ENCODE results near the gene PQBP1. TPM values are rescaled to one million over a fixed set of nuclear protein-coding genes. Genes with fewer than 3 reads are reported as not detected.

The PQBP1 gene
- total RNA-seq, 4 donors from 2014 or later = 47.8 to 79.8 (median 69.4) TPM

DNA sequence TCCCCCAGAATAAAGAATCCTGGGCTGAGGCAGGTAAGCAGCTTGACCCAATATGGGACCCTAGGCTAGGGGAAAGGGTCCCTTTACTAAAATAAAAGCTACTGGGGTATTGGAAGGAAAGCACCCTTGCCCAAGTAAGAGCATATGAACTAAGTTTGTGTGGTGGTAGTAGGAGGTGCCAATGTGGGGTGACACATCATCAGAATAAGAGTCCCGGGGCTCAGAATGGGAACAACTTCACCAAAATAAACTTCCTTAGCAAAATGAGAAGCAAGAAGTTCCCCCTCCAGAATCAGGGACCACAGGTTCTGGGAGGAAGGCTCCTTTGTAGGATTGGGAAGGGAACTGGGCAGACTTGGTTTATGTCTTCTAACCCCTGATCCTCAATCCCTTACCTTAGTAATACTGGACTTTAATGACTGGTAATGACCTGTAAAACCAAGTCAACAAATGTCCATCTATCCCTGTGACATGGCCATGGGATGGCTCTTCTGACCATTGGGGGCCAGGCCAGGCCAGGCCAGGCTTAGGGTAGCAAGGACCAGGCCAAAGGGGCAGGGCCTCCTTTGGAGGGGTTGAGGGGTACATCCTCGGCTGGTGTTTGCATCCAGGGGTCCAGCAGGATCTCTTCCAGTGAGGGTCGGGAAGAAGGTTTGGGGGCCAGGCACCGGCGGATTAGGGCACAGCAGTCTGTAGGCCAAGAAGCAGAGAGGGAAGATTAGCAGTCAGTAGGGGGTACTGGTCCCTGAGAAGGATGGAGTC is 16.1 kb downstream of the PQBP1 start:
- TF ChIP-seq POLR2A (IDR thresholded peaks at IDR 0.05) = no peak
- no peak for TF ChIP-seq POLR2AphosphoS5 (IDR thresholded peaks at IDR 0.05)
- TF ChIP-seq EP300 (IDR thresholded peaks at IDR 0.05) = no peak
- TF ChIP-seq, protein P1, sequence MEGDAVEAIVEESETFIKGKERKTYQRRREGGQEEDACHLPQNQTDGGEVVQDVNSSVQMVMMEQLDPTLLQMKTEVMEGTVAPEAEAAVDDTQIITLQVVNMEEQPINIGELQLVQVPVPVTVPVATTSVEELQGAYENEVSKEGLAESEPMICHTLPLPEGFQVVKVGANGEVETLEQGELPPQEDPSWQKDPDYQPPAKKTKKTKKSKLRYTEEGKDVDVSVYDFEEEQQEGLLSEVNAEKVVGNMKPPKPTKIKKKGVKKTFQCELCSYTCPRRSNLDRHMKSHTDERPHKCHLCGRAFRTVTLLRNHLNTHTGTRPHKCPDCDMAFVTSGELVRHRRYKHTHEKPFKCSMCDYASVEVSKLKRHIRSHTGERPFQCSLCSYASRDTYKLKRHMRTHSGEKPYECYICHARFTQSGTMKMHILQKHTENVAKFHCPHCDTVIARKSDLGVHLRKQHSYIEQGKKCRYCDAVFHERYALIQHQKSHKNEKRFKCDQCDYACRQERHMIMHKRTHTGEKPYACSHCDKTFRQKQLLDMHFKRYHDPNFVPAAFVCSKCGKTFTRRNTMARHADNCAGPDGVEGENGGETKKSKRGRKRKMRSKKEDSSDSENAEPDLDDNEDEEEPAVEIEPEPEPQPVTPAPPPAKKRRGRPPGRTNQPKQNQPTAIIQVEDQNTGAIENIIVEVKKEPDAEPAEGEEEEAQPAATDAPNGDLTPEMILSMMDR (IDR thresholded peaks at IDR 0.05) = no peak
- Histone ChIP-seq H3K27ac (no peak overlapping the region), H3K4me3 (no peak overlapping the region), H3K36me3 (peaks cover 0 to 24% of the 10 kb centered on the region in 2 donors), H3K4me1 (peaks cover 0 to 40% (median 7%) of the 10 kb centered on the region in 3 donors), H3K9me3 (no peaks in the 10 kb centered on the region), H3K27me3 (no peaks in the 10 kb centered on the region)
- no peak for ATAC-seq
- whole genome bisulfite sequencing, 2 donors (ENCODE audit: low coverage in 1 of 2) = 80% methylated on average over 1 of the region's 5 CpGs; no CpG with 5 or more reads in 1 of the 2 donors

- H3K27ac ChIP-seq = no peak overlapping the region
- TF ChIP-seq POLR2A (IDR thresholded peaks at IDR 0.05) (no peak), POLR2AphosphoS5 (IDR thresholded peaks at IDR 0.05) (no peak), EP300 (IDR thresholded peaks at IDR 0.05) (no peak)
- TF ChIP-seq, protein P1 (IDR thresholded peaks at IDR 0.05) = no peak
- H3K4me3 ChIP-seq = no peak overlapping the region
- ATAC-seq = no peak
- no peaks in the 10 kb centered on the region for H3K27me3 ChIP-seq
- H3K9me3 ChIP-seq = no peaks in the 10 kb centered on the region
- peaks cover 0 to 19% of the 10 kb centered on the region in 2 donors for H3K36me3 ChIP-seq
- 100% methylated on average over 1 to 4 of the region's 13 CpGs for WGBS, 2 donors (ENCODE audit: low coverage in 1 of 2)
- H3K4me1 ChIP-seq = peaks cover 0 to 46% (median 7%) of the 10 kb centered on the region in 3 donors
Measured at GRCh38 chrX:48914593-48915493, 17.1 kb downstream of the PQBP1 start.

- Histone ChIP-seq H3K27ac (peak overlapping the region; percentile 56 to 88 (median 86)), H3K4me1 (peaks cover 0 to 34% (median 7%) of the 10 kb centered on the region in 3 donors), H3K4me3 (peak overlapping the region in 1 of 2 donors; percentile 64), H3K36me3 (peaks cover 0 to 24% of the 10 kb centered on the region in 2 donors), H3K27me3 (no peaks in the 10 kb centered on the region), H3K9me3 (no peaks in the 10 kb centered on the region)
- peak; percentile 74 for ATAC-seq
- WGBS, 2 donors (ENCODE audit: low coverage in 1 of 2) = 42 to 95% methylated on average over 3 to 18 of the region's 27 CpGs
- TF ChIP-seq, protein P1 (IDR thresholded peaks at IDR 0.05) = peak; percentile 89 to 93 (median 91)
- TF ChIP-seq EP300 (IDR thresholded peaks at IDR 0.05) = no peak
Measured at GRCh38 chrX:48917139-48918001, 19.6 kb downstream of the PQBP1 start.

GRCh38 chrX:48918301-48918642 is 20.5 kb downstream of the PQBP1 start:
- Histone ChIP-seq H3K27ac (peak overlapping the region; percentile 79 to 88 (median 86)), H3K27me3 (no peaks in the 10 kb centered on the region), H3K36me3 (peaks cover 0 to 33% of the 10 kb centered on the region in 2 donors), H3K9me3 (no peaks in the 10 kb centered on the region), H3K4me3 (peak overlapping the region; percentile 64), H3K4me1 (peaks cover 0 to 30% (median 7%) of the 10 kb centered on the region in 3 donors)
- ATAC-seq = no peak
- WGBS, 2 donors (ENCODE audit: low coverage in 1 of 2) = no CpG with 5 or more reads among the region's 23 CpGs
- TF ChIP-seq, protein P1 (IDR thresholded peaks at IDR 0.05) = no peak
- TF ChIP-seq POLR2AphosphoS5 (IDR thresholded peaks at IDR 0.05) (no peak), POLR2A (IDR thresholded peaks at IDR 0.05) (no peak), EP300 (IDR thresholded peaks at IDR 0.05) (no peak)

Measured in gastroesophageal sphincter (tissue), 4 donors.